Measurements from ENCODE around the gene WNT9A. TPM values are rescaled to one million over a fixed set of nuclear protein-coding genes. Genes with fewer than 3 reads are reported as not detected.

The WNT9A gene
- polyA plus RNA-seq, 1 donor from 2014 or later = 0.57 TPM

- no peaks in the 10 kb centered on the region for H3F3A ChIP-seq (ENCODE audit: insufficient read depth, low read length, poor library complexity, severe bottlenecking)
- no peak overlapping the region for H2AFZ ChIP-seq (ENCODE audit: low read depth, low read length)
- H4K20me1 ChIP-seq (ENCODE audit: insufficient read depth) = no peaks in the 10 kb centered on the region
- no peaks in the 10 kb centered on the region for H3K9me2 ChIP-seq (ENCODE audit: insufficient read depth, low read length)
- no peak overlapping the region for H3K27ac ChIP-seq (ENCODE audit: low read length)
- H3K9me3 ChIP-seq (ENCODE audit: low read length) = no peaks in the 10 kb centered on the region
- no peaks in the 10 kb centered on the region for H3K27me3 ChIP-seq (ENCODE audit: insufficient read depth, low read depth, low read length)
- H3K9ac ChIP-seq (ENCODE audit: low read length) = no peak overlapping the region
- H3K4me3 ChIP-seq (ENCODE audit: low read length) = no peak overlapping the region
- H3K4me2 ChIP-seq (ENCODE audit: low read length) = no peak overlapping the region
- TF ChIP-seq EP300 (conservative IDR thresholded peaks at IDR 0.05; ENCODE audit: poor library complexity, severe bottlenecking) = no peak
- TF ChIP-seq CTCF (IDR thresholded peaks at IDR 0.05; ENCODE audit: poor library complexity, severe bottlenecking) = no peak
- no peak for TF ChIP-seq REST (IDR thresholded peaks at IDR 0.05; ENCODE audit: borderline replicate concordance)
- no peak for TF ChIP-seq TAF1 (IDR thresholded peaks at IDR 0.05; ENCODE audit: low read depth)
- TF ChIP-seq MXI1 (conservative IDR thresholded peaks at IDR 0.05; ENCODE audit: poor library complexity, severe bottlenecking) = no peak
- no peak for TF ChIP-seq SMC3 (conservative IDR thresholded peaks at IDR 0.05; ENCODE audit: poor library complexity)
- TF ChIP-seq EZH2 (IDR thresholded peaks at IDR 0.05; ENCODE audit: borderline replicate concordance, insufficient read depth, low read length, poor library complexity, severe bottlenecking) = no peak
- TF ChIP-seq RAD21 (conservative IDR thresholded peaks at IDR 0.05) = no peak
- no peak for TF ChIP-seq POLR2AphosphoS5 (IDR thresholded peaks at IDR 0.05)
- H3K36me3 ChIP-seq (ENCODE audit: insufficient read depth, low read length) = no peaks in the 10 kb centered on the region
- H3K79me2 ChIP-seq (replicated peaks; ENCODE audit: insufficient read depth, low read length) = no peaks in the 10 kb centered on the region
Observed at GRCh38 chr1:227927971-227928741, 19.6 kb downstream of the WNT9A start.

GRCh38 chr1:227926896-227927885, 20.5 kb downstream of the WNT9A start:
- no peaks in the 10 kb centered on the region for H3K36me3 ChIP-seq (ENCODE audit: insufficient read depth, low read length)

More at GRCh38 chr1:227926896-227927885, 20.5 kb downstream of the WNT9A start:
- no peak overlapping the region for H3K9ac ChIP-seq (ENCODE audit: low read length)
- H3K79me2 ChIP-seq (replicated peaks; ENCODE audit: insufficient read depth, low read length) = no peaks in the 10 kb centered on the region
- H3K27me3 ChIP-seq (ENCODE audit: insufficient read depth, low read depth, low read length) = no peaks in the 10 kb centered on the region
- no peak overlapping the region for H2AFZ ChIP-seq (ENCODE audit: low read depth, low read length)
- H3F3A ChIP-seq (ENCODE audit: insufficient read depth, low read length, poor library complexity, severe bottlenecking) = no peaks in the 10 kb centered on the region
- no peak overlapping the region for H3K27ac ChIP-seq (ENCODE audit: low read length)
- no peaks in the 10 kb centered on the region for H3K9me3 ChIP-seq (ENCODE audit: low read length)
- no peak overlapping the region for H3K4me2 ChIP-seq (ENCODE audit: low read length)
- no peaks in the 10 kb centered on the region for H4K20me1 ChIP-seq (ENCODE audit: insufficient read depth)
- TF ChIP-seq SMC3 (conservative IDR thresholded peaks at IDR 0.05; ENCODE audit: poor library complexity) = no peak
- no peak for TF ChIP-seq TAF1 (IDR thresholded peaks at IDR 0.05; ENCODE audit: low read depth)
- TF ChIP-seq EZH2 (IDR thresholded peaks at IDR 0.05; ENCODE audit: borderline replicate concordance, insufficient read depth, low read length, poor library complexity, severe bottlenecking) = no peak
- TF ChIP-seq RAD21 (conservative IDR thresholded peaks at IDR 0.05) = no peak
- TF ChIP-seq CTCF (IDR thresholded peaks at IDR 0.05; ENCODE audit: poor library complexity, severe bottlenecking) = no peak
- no peak for TF ChIP-seq MXI1 (conservative IDR thresholded peaks at IDR 0.05; ENCODE audit: poor library complexity, severe bottlenecking)
- no peak for TF ChIP-seq REST (IDR thresholded peaks at IDR 0.05; ENCODE audit: borderline replicate concordance)
- no peak for TF ChIP-seq POLR2AphosphoS5 (IDR thresholded peaks at IDR 0.05)
- TF ChIP-seq EP300 (conservative IDR thresholded peaks at IDR 0.05; ENCODE audit: poor library complexity, severe bottlenecking) = no peak
- no peaks in the 10 kb centered on the region for H3K9me2 ChIP-seq (ENCODE audit: insufficient read depth, low read length)
- no peak overlapping the region for H3K4me3 ChIP-seq (ENCODE audit: low read length)

All from neural cell (in vitro differentiated cells).